ENCODE results near the gene AAK1. TPM values are rescaled to one million over a fixed set of nuclear protein-coding genes. Genes with fewer than 3 reads are reported as not detected.

AAK1 gene
- total and polyA plus RNA-seq, 10 of the 15 experiments (the other 5 are each of a cell fraction or from before 2014, with no cell fraction given) = 2.9 to 41.4 (median 17.5) TPM

DNA sequence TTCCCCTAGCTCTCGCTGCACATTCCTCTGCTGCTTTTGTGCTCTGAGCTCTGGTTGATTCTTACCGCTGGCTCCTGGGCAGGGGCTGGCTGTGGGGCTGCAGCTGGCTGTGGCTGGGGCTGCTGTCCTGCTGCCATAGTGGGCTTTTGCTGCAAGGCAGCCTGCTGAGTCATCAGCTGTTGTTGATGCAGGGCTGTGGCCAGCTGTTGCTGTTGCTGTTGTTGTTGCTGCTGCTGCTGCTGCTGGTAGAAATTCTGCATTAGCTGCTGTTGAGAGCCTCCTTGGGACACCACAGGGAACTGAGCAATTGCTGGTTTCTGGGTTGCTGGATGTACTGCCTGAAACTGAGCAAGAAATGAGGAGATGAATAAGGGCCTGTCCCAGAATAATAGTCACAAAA is 129.1 kb downstream of the AAK1 start:
- POLR2A ChIA-PET = interaction anchor here (0.6 to 1.0 kb wide), 2 partner anchors 66 to 142 kb away, joined by 3 read pairs; no protein-coding TSS in a partner anchor
- Histone ChIP-seq H3K79me2 (ENCODE audit: control insufficient read depth, insufficient read depth, low read length) (no peaks in the 10 kb centered on the region), H3K4me2 (ENCODE audit: control insufficient read depth, insufficient read depth) (no peak overlapping the region), H3K9me3 (replicated peaks; ENCODE audit: control insufficient read depth, insufficient read depth, low read length) (no peaks in the 10 kb centered on the region), H3K27me3 (replicated peaks in 1 of 2; ENCODE audit: control insufficient read depth in 2 of 2, insufficient read depth in 2 of 2, low read length in 1 of 2) (no peaks in the 10 kb centered on the region), H3K36me3 (ENCODE audit: control insufficient read depth in 2 of 2, insufficient read depth in 2 of 2, low read length in 1 of 2) (peaks cover 9 to 26% of the 10 kb centered on the region in 2 experiments), H2AFZ (ENCODE audit: control insufficient read depth, low read depth, low read length) (no peak overlapping the region), H3K9ac (ENCODE audit: control insufficient read depth, insufficient read depth, low read length) (no peak overlapping the region), H3K4me1 (ENCODE audit: control insufficient read depth, insufficient read depth, low read length) (no peaks in the 10 kb centered on the region), H4K20me1 (ENCODE audit: control insufficient read depth, insufficient read depth) (no peaks in the 10 kb centered on the region), H3K4me3 (no peak overlapping the region), H3K27ac (ENCODE audit: control insufficient read depth, insufficient read depth) (no peak overlapping the region)
- in situ Hi-C loops (cut with MboI) (no loop called here), intact Hi-C loops (cut with micrococcal nuclease; ENCODE audit: unreplicated experiment) (no loop called here)
- SMC1A ChIA-PET (ENCODE audit: uncharacterized antibody, unreplicated experiment) = interaction anchor here (1.2 kb wide), 1 partner anchor 40 kb away, joined by 3 read pairs; no protein-coding TSS in a partner anchor
- CTCF ChIA-PET = interaction anchor here (1.0 to 1.2 kb wide), 3 partner anchors 51 to 138 kb away, joined by 3 to 5 read pairs (median 3); no protein-coding TSS in a partner anchor
- no peak for DNase-seq (ENCODE audit: low read depth, low spot score)
- 100% methylated on average over 2 of the region's 2 CpGs for WGBS (ENCODE audit: insufficient coverage, insufficient replicate concordance, low lambda C conversion rate, missing lambda C conversion rate)
- BruUV-seq (replicated peaks) = no TSS peak
- no peak for ATAC-seq
- no peak for FAIRE-seq
- TF ChIP-seq, protein P1, sequence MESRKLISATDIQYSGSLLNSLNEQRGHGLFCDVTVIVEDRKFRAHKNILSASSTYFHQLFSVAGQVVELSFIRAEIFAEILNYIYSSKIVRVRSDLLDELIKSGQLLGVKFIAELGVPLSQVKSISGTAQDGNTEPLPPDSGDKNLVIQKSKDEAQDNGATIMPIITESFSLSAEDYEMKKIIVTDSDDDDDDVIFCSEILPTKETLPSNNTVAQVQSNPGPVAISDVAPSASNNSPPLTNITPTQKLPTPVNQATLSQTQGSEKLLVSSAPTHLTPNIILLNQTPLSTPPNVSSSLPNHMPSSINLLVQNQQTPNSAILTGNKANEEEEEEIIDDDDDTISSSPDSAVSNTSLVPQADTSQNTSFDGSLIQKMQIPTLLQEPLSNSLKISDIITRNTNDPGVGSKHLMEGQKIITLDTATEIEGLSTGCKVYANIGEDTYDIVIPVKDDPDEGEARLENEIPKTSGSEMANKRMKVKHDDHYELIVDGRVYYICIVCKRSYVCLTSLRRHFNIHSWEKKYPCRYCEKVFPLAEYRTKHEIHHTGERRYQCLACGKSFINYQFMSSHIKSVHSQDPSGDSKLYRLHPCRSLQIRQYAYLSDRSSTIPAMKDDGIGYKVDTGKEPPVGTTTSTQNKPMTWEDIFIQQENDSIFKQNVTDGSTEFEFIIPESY (IDR thresholded peaks at IDR 0.05) = no peak
- TF ChIP-seq BHLHE40 (IDR thresholded peaks at IDR 0.05; ENCODE audit: borderline replicate concordance in 1 of 2, low read depth in 2 of 2, low read length in 1 of 2) (no peak), BMI1 (IDR thresholded peaks at IDR 0.05; ENCODE audit: borderline replicate concordance) (no peak), SPI1 (IDR thresholded peaks at IDR 0.05; ENCODE audit: borderline replicate concordance, insufficient read depth, low read depth, low read length) (no peak), TCF7 (IDR thresholded peaks at IDR 0.05; ENCODE audit: borderline replicate concordance) (no peak), FOS (IDR thresholded peaks at IDR 0.05; ENCODE audit: borderline replicate concordance, extremely low read depth, insufficient read length) (no peak), ESRRA (IDR thresholded peaks at IDR 0.05; ENCODE audit: low read length) (no peak), TCF3 (IDR thresholded peaks at IDR 0.05; ENCODE audit: borderline replicate concordance, insufficient read depth, low read depth, low read length) (no peak)
- RAD21 ChIA-PET (ENCODE audit: unreplicated experiment) = no interaction called here

Measured in GM12878 (cell line).